PFSK-1 (cell line): ENCODE data around the gene TBC1D22B.

ENCODE experiments used
- FOXP2 ChIP-seq: optimal IDR thresholded peaks from 2 replicates; pipeline ENCODE3; 2011; ENCODE audit warnings: borderline replicate concordance, control low read depth, inconsistent platforms; ENCODE audit not compliant: insufficient read depth; ENCODE audit errors: extremely low read length, extremely low read depth
- POLR2AphosphoS5 ChIP-seq: IDR thresholded peaks from 2 replicates; pipeline ENCODE4 v1.6.1; 2012; ENCODE audit warnings: low read depth, mild to moderate bottlenecking, control low read depth, low read length, moderate library complexity
- REST ChIP-seq, 2 experiments: IDR thresholded peaks; 2 replicates each; pipeline versions ENCODE4 v1.6.1 to v1.8.0; 2011 to 2012; ENCODE audit warnings: low read depth in 2 of 2, low read length in 2 of 2, control low read depth in 1 of 2, inconsistent platforms in 1 of 2, mild to moderate bottlenecking in 1 of 2, moderate library complexity in 1 of 2; ENCODE audit not compliant: insufficient read depth in 1 of 2
- SIN3A ChIP-seq: IDR thresholded peaks from 2 replicates; pipeline ENCODE4 v1.6.1; 2012; ENCODE audit warnings: mild to moderate bottlenecking, low read length, moderate library complexity, borderline replicate concordance; ENCODE audit not compliant: insufficient read depth
- TAF1 ChIP-seq: IDR thresholded peaks from 2 replicates; pipeline ENCODE4 v1.6.1; 2012; ENCODE audit warnings: low read length, control low read depth, borderline replicate concordance; ENCODE audit not compliant: insufficient read depth

The TBC1D22B gene

GRCh38 chr6:37260444-37260843, 2.9 kb downstream of the TBC1D22B start:
- TF ChIP-seq POLR2AphosphoS5 (no peak), REST (IDR thresholded peaks at IDR 0.05; ENCODE audit: insufficient read depth in 1 of 2, low read depth in 2 of 2, low read length in 2 of 2) (no peak), SIN3A (no peak), FOXP2 (no peak), TAF1 (no peak)

GRCh38 chr6:37261198-37261597, 3.6 kb downstream of the TBC1D22B start:
- TF ChIP-seq TAF1 (no peak), SIN3A (no peak), FOXP2 (no peak), REST (IDR thresholded peaks at IDR 0.05; ENCODE audit: insufficient read depth in 1 of 2, low read depth in 2 of 2, low read length in 2 of 2) (no peak), POLR2AphosphoS5 (no peak)

- TF ChIP-seq FOXP2 (no peak), REST (IDR thresholded peaks at IDR 0.05; ENCODE audit: insufficient read depth in 1 of 2, low read depth in 2 of 2, low read length in 2 of 2) (no peak), POLR2AphosphoS5 (no peak), SIN3A (no peak), TAF1 (no peak)
These were observed 5.0 kb downstream of the TBC1D22B start for GRCh38 chr6:37262446-37263026.

GRCh38 chr6:37265001-37265400, 7.4 kb downstream of the TBC1D22B start:
- no peak for TF ChIP-seq FOXP2
- no peak for TF ChIP-seq POLR2AphosphoS5
- TF ChIP-seq SIN3A: no peak
- no peak for TF ChIP-seq TAF1

GRCh38 chr6:37265860-37266259, 8.3 kb downstream of the TBC1D22B start:
- TF ChIP-seq SIN3A: no peak
- TF ChIP-seq FOXP2: no peak
- no peak for TF ChIP-seq TAF1
- TF ChIP-seq REST (IDR thresholded peaks at IDR 0.05; ENCODE audit: insufficient read depth in 1 of 2, low read depth in 2 of 2, low read length in 2 of 2): no peak
- no peak for TF ChIP-seq POLR2AphosphoS5
